ENCODE data around the gene OR1Q1. TPM values are rescaled to one million over a fixed set of nuclear protein-coding genes. Genes with fewer than 3 reads are reported as not detected.
A peak's percentile ranks its signal among the peaks of the same experiment; 100 is the strongest.
"Not testable (repeated sequence)": the region's sequence is repeated elsewhere in the genome, so short reads cannot be mapped to it uniquely, and the experiment has no call there.

Gene OR1Q1, protein sequence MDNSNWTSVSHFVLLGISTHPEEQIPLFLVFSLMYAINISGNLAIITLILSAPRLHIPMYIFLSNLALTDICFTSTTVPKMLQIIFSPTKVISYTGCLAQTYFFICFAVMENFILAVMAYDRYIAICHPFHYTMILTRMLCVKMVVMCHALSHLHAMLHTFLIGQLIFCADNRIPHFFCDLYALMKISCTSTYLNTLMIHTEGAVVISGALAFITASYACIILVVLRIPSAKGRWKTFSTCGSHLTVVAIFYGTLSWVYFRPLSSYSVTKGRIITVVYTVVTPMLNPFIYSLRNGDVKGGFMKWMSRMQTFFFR
- not detected for total RNA-seq

DNA sequence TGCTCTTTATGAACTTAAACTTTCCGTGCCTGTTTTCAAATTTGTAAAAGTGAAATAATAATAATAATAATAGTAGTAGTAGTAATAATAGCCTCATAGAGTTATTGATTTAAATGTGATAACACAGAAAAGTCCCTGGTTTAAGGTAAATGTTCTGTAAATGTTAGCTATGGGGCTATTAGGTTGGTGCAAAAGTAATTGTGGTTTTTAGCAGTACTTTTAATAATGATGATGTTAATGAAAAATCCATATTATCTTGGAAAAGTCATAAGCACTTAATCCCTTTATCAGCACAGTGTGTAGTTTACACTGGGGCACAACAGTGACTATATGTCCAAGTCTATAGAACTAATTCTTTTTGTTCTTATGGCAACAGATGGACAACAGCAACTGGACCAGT is at the start of gene OR1Q1:
TSS of gene OR1Q1 (plus strand) at position 377 of the 400 bp plus-strand sequence. CDS start at position 377, 0 bp downstream.
- no peaks in the 10 kb centered on the region for H3K36me3 Mint-ChIP-seq
- DNase-seq (ENCODE audit: low spot score) (no peak), ATAC-seq (no peak)
- H3K27me3 Mint-ChIP-seq, result peaks cover 11 to 24% of the 10 kb centered on the region in 2 donors
- no peak within 1 kb of the TSS for H3K27ac Mint-ChIP-seq
- no peak within 1 kb of the TSS for H3K4me3 Mint-ChIP-seq
- H3K9me3 Mint-ChIP-seq, result no peaks in the 10 kb centered on the region
- H3K4me1 Mint-ChIP-seq (ENCODE audit: low read depth in 2 of 2), result no peaks in the 10 kb centered on the region

DNA sequence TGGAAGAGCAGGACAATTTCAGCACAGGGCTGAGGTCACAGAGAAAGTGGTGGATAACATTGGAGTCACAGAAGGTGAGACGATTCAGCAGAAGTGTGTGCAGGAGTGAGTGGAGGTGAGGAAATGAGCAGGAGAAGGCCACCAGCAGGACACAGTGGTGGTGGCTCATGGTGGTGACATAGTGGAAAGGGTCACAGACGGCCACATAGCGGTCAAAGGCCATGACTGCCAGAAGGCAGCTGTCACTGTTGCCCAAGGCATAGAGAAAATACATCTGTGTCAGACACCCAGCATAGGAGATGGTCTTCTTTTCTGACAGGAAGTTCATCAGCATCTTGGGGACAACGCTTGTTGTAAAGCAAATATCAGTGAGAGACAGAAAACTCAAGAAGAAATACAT is 46.6 kb upstream of the OR1Q1 start:
- Mint-ChIP-seq H3K4me3 (no peak overlapping the region), H3K27me3 (peaks cover 0 to 22% of the 10 kb centered on the region in 2 donors), H3K27ac (no peak overlapping the region), H3K36me3 (no peaks in the 10 kb centered on the region), H3K4me1 (ENCODE audit: low read depth in 2 of 2) (peaks cover 0 to 5% of the 10 kb centered on the region in 2 donors), H3K9me3 (no peaks in the 10 kb centered on the region)
- DNase-seq (ENCODE audit: low spot score), result no peak
- ATAC-seq, result peak in 1 of 2 donors; percentile 24

DNA sequence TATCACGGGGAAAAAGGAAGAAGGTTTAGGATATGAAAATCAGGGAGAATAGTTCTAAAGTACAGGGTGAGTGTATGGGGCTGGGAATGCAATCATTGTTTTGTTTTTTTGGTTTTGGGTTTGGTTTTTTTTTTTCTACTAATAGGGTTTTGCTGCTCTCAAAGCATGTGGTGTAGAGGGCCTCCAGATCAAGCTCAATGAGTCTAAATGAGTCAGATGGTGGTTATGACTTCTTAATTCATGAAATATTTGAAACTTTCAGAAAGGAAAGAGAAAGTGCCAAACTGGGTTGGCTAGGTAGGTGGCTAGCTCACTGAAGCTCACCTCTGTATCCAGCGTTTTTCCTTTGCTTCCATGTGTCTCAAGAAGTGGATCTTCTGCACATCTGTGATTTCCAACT is 42.1 kb upstream of the OR1Q1 start:
- no peak overlapping the region for H3K27ac Mint-ChIP-seq
- no peak overlapping the region for H3K4me3 Mint-ChIP-seq
- no peaks in the 10 kb centered on the region for H3K36me3 Mint-ChIP-seq
- H3K4me1 Mint-ChIP-seq (ENCODE audit: low read depth in 2 of 2), result peaks cover 0 to 5% of the 10 kb centered on the region in 2 donors
- H3K27me3 Mint-ChIP-seq, result peaks cover 0 to 13% of the 10 kb centered on the region in 2 donors
- DNase-seq (ENCODE audit: low spot score), result no peak
- ATAC-seq, result no peak
- no peaks in the 10 kb centered on the region for H3K9me3 Mint-ChIP-seq

DNA sequence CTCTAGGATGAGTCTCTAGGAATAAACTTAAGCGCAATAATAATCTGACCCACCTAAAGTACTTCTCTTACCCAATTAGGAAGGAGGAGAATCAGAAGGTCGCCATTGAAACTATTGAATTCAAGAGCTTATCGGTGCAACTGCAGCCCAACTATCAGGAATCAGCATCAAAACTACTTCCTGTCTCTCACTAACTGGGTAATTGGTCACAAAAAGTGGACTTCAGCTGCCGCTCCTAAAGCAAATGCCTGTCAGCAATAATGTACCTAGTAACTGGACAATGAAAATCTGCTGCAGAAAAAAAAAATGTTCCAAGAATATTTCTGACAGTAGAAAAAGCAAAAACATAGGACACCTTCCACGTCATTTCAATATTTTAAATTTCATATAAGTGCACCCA is 34.7 kb upstream of the OR1Q1 start:
- H3K4me3 Mint-ChIP-seq, result no peak overlapping the region

DNA sequence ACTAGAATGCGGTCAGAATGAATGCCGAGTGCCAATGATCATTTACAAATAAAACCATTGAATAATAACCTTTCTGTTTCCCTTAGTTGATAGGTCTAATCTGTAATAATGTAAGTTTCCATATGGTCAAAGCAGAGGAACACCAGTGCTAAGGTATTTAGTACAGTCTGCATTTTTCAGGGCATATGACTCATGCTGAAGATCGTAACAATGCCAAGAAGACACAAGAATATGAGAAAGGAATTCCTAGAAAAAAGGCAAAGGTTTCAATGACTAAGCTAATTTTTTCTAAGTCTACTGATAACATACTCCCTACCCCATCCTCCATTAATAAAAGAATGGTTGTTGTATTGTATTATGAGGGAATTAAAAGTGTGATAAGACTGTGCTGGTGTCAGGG is 34.2 kb upstream of the OR1Q1 start:
- Mint-ChIP-seq H3K36me3 (no peaks in the 10 kb centered on the region), H3K9me3 (no peaks in the 10 kb centered on the region), H3K4me1 (ENCODE audit: low read depth in 2 of 2) (no peaks in the 10 kb centered on the region), H3K27me3 (peaks cover 0 to 7% of the 10 kb centered on the region in 2 donors), H3K27ac (no peak overlapping the region), H3K4me3 (no peak overlapping the region)
- no peak for DNase-seq (ENCODE audit: low spot score)
- ATAC-seq, result no peak

More for the DNA sequence above, 34.7 kb upstream of the OR1Q1 start:
- no peak overlapping the region for H3K27ac Mint-ChIP-seq
- H3K27me3 Mint-ChIP-seq, result peaks cover 0 to 7% of the 10 kb centered on the region in 2 donors
- H3K36me3 Mint-ChIP-seq, result no peaks in the 10 kb centered on the region
- no peak for ATAC-seq
- H3K4me1 Mint-ChIP-seq (ENCODE audit: low read depth in 2 of 2), result no peaks in the 10 kb centered on the region
- H3K9me3 Mint-ChIP-seq, result no peaks in the 10 kb centered on the region
- no peak for DNase-seq (ENCODE audit: low spot score)

DNA sequence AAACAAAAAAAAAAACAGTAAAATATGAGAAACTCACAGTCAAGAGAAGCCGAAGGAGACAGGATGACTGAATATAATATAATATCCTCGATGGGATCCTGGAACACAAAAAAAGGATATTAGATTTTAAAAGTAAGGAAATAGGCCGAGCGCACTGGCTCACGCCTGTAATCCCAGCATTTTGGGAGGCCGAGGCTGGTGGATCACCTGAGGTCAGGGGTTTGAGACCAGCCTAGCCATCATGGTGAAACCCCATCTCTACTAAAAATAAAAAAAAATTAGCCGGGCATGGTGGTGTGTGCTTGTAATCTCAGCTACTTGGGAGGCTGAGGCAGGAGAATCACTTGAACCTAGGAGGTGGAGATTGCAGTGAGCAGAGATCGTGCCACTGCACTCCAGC is 31.3 kb upstream of the OR1Q1 start, which contains the start of gene OR1L8:
TSS of gene OR1L8 (minus strand) at position 101 of the 400 bp plus-strand sequence. CDS start 14,907 bp downstream, outside the sequence.
- H3K36me3 Mint-ChIP-seq; H3K27me3 Mint-ChIP-seq; DNase-seq (ENCODE audit: low spot score); H3K4me3 Mint-ChIP-seq; H3K4me1 Mint-ChIP-seq (ENCODE audit: low read depth in 2 of 2); ATAC-seq; H3K9me3 Mint-ChIP-seq; H3K27ac Mint-ChIP-seq: not testable (repeated sequence)

DNA sequence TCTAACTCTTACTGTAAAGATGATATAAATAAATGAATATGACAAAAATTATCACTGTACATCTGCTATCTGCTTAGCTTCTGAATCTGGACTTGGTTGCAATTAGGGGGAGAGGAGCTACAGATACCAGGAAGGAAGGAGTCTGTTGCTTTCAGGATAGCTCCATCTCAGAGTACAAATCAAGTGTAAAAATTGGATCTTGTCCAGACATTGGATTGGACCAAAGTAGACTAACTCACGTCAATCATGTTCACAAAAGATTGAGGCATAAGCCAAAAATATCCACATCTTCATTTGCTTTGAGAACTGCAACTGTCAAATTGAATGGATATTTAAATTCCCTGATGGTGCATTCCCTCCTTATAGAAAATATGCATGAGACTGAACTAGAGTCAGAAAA is 8.8 kb upstream of the OR1Q1 start:
- no peak for ATAC-seq

DNA sequence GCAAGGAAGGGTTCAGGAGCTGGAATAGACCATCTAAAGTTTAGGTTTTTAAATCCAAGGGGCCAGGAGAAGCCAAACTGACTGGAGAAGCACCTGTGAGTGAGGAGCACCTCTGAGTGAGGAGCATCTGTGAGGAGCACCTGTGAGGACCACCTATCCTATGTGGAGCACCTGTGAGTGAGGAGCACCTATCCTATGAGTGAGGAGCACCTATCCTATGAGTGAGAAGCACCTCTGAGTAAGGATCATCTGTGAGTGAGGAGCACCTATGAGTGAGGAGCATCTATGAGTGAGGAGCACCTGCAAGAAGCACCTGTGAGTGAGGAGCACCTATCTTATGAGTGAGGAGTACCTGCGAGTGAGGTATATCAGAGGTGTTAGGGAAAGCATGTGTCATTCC is 8.0 kb upstream of the OR1Q1 start:
- peaks cover 9 to 34% of the 10 kb centered on the region in 2 donors for H3K27me3 Mint-ChIP-seq
- peak in 1 of 2 donors; percentile 28 for ATAC-seq
- H3K27ac Mint-ChIP-seq, result no peak overlapping the region
- no peak for DNase-seq (ENCODE audit: low spot score)
- no peak overlapping the region for H3K4me3 Mint-ChIP-seq
- H3K36me3 Mint-ChIP-seq, result no peaks in the 10 kb centered on the region
- H3K9me3 Mint-ChIP-seq, result no peaks in the 10 kb centered on the region
- no peaks in the 10 kb centered on the region for H3K4me1 Mint-ChIP-seq (ENCODE audit: low read depth in 2 of 2)

More for the DNA sequence above, 8.8 kb upstream of the OR1Q1 start:
- no peaks in the 10 kb centered on the region for H3K36me3 Mint-ChIP-seq
- H3K4me3 Mint-ChIP-seq, result no peak overlapping the region
- H3K27me3 Mint-ChIP-seq, result peaks cover 4 to 32% of the 10 kb centered on the region in 2 donors
- DNase-seq (ENCODE audit: low spot score), result no peak
- no peaks in the 10 kb centered on the region for H3K9me3 Mint-ChIP-seq
- no peaks in the 10 kb centered on the region for H3K4me1 Mint-ChIP-seq (ENCODE audit: low read depth in 2 of 2)
- no peak overlapping the region for H3K27ac Mint-ChIP-seq

DNA sequence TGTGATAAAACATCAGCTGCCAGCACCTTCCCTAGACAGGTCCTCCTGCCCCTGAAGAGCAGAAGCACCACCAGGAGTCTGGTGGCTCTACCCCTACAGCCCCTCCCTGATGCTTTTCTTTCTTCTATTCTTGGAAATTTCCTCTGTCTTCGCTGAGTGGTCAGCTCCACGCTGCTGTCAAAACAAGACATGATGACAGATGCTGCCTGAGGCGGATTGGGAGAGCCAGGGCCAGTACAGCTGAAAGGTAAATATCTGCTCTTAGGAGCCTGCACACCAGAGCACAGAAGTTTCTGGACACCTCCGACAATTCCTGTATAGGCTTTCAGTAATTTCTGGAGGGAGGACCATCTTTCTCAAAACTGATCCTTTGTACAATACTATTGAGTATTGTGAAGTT is 4.7 kb upstream of the OR1Q1 start:
- H3K27ac Mint-ChIP-seq, result no peak overlapping the region
- H3K4me1 Mint-ChIP-seq (ENCODE audit: low read depth in 2 of 2), result no peaks in the 10 kb centered on the region
- no peak for ATAC-seq
- no peaks in the 10 kb centered on the region for H3K36me3 Mint-ChIP-seq
- no peak overlapping the region for H3K4me3 Mint-ChIP-seq
- H3K9me3 Mint-ChIP-seq, result no peaks in the 10 kb centered on the region
- DNase-seq (ENCODE audit: low spot score), result no peak
- peaks cover 9 to 28% of the 10 kb centered on the region in 2 donors for H3K27me3 Mint-ChIP-seq

DNA sequence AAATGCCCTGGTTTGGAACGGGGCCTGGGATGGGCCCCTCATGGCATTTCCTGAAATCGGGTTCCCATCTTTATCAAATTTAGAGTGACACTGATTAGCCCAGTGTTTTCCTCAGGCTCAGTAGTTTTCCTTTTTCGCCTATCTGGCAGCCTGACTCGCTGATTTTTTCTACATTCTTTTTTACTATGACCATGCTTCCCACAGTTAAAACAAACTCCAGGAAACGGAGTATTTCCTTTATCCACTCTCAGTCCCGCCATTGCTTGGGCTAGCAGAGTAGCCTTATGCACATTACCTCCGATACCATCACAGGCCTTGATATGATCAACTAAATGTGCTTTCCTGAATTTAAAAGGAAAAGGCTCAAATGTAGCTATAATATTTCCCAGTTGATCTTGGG is 5.5 kb downstream of the OR1Q1 start:
- no peak overlapping the region for H3K4me3 Mint-ChIP-seq

DNA sequence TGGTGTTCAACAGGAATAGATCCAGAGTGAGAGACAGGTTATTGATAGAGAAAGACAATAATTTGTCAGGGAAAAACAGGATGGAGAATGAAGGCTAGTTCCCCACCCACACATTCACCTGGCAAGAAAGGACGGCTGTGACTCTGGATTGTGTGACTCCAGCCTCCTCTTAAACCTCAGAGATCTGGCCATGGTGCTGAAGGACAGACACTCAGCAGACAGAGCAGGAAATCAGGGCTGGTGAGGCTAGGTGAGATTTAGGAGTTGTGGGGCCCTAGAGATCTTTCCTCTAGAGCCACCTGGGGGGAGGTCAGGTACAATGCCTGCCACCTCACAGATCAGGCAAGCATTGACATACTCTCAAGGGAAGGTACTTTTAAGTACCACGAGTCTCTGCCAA is 27.7 kb downstream of the OR1Q1 start:
- H3K4me3 Mint-ChIP-seq, result no peak overlapping the region
- peaks cover 16 to 42% of the 10 kb centered on the region in 2 donors for H3K27me3 Mint-ChIP-seq
- ATAC-seq (no peak), DNase-seq (ENCODE audit: low spot score) (no peak)
- H3K4me1 Mint-ChIP-seq (ENCODE audit: low read depth in 2 of 2), result no peaks in the 10 kb centered on the region
- peaks cover 15% of the 10 kb centered on the region for H3K9me3 Mint-ChIP-seq
- peaks cover 6% of the 10 kb centered on the region for H3K36me3 Mint-ChIP-seq
- H3K27ac Mint-ChIP-seq, result no peak overlapping the region

More for the DNA sequence above, 5.5 kb downstream of the OR1Q1 start:
- ATAC-seq (no peak), DNase-seq (ENCODE audit: low spot score) (no peak)
- Mint-ChIP-seq H3K27ac (no peak overlapping the region), H3K27me3 (peaks cover 11 to 22% of the 10 kb centered on the region in 2 donors), H3K9me3 (peaks cover 3% of the 10 kb centered on the region), H3K4me1 (ENCODE audit: low read depth in 2 of 2) (no peaks in the 10 kb centered on the region), H3K36me3 (no peaks in the 10 kb centered on the region)

DNA sequence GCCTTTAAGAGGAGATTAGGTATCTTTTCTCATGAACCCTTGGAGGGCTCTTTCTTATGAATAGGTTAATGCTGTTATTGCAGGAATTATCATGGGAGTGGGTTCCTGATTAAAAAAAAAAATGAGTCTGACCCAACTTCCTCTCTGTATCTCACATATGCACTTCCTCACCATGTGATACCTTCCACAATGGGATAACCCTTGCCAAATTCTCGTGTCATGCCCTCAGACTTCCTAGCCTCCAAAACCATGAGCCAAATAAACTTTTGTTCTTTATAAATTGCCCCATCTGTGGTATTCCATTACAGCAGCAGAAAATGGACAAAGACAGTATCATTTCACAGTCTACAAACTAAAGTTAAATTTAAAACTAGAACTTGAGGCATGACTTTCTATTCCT is 41.8 kb downstream of the OR1Q1 start:
- ATAC-seq (no peak), DNase-seq (ENCODE audit: low spot score) (no peak)
- Mint-ChIP-seq H3K4me3 (no peak overlapping the region), H3K9me3 (peaks cover 4% of the 10 kb centered on the region), H3K4me1 (ENCODE audit: low read depth in 2 of 2) (no peaks in the 10 kb centered on the region), H3K27ac (no peak overlapping the region), H3K36me3 (no peaks in the 10 kb centered on the region), H3K27me3 (peaks cover 14 to 16% of the 10 kb centered on the region in 2 donors)

DNA sequence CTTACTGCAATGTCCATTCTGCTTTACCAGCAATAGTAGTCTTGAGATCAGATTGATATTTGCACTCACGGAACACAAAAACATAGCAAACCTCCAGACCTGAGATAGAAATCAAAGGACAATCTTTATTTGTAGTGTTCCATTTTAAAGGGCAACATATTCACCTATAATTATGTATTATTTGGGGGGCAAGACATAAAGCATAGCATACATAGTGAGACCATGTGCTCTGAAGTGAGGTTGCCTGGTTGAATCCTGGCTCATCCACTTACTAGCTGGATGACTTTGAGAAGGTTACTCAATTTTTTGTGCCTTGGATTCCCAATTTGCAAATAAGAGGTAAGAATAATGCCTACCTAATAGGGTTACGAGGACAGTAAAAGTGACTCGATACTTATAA is 43.0 kb downstream of the OR1Q1 start, which contains the start of gene OR1B1:
TSS of gene OR1B1 (minus strand) at position 101 of the 400 bp plus-strand sequence.
- no peak for ATAC-seq
- Mint-ChIP-seq H3K4me1 (ENCODE audit: low read depth in 2 of 2) (no peaks in the 10 kb centered on the region), H3K36me3 (no peaks in the 10 kb centered on the region), H3K4me3 (no peak within 1 kb of the TSS), H3K27ac (no peak within 1 kb of the TSS), H3K27me3 (peaks cover 21 to 24% of the 10 kb centered on the region in 2 donors), H3K9me3 (peaks cover 4% of the 10 kb centered on the region)
- DNase-seq (ENCODE audit: low spot score), result no peak

DNA sequence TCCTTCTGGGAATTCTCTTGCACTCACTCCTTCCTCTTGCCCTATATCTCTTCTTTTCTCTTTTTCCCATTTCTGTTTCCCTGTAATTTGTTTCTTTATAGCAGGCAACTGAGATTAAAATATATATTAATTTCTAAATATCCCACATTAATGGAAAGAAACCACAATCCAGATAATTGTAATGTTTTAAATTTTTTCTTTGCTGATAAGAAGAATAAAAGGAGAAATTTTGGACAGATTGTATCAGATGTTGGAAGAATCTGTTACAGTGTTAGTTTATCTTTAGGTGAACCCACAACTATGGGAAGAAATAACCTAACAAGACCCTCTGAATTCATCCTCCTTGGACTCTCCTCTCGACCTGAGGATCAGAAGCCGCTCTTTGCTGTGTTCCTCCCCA is 46.9 kb downstream of the OR1Q1 start, which contains the start of gene OR1L1:
TSS of gene OR1L1 (plus strand) at position 301 of the 400 bp plus-strand sequence. CDS start at position 301, 0 bp downstream.
- Mint-ChIP-seq H3K27me3 (peaks cover 13 to 30% of the 10 kb centered on the region in 2 donors), H3K27ac (no peak within 1 kb of the TSS), H3K9me3 (peaks cover 4% of the 10 kb centered on the region), H3K4me1 (ENCODE audit: low read depth in 2 of 2) (no peaks in the 10 kb centered on the region), H3K36me3 (peaks cover 1% of the 10 kb centered on the region), H3K4me3 (no peak within 1 kb of the TSS)
- ATAC-seq (no peak), DNase-seq (ENCODE audit: low spot score) (no peak)
